HG03025 (cell line): Measurements from ENCODE around the gene S100A6.
"Not testable (repeated sequence)": the region's sequence is repeated elsewhere in the genome, so short reads cannot be mapped to it uniquely, and the experiment has no call there.

Source experiments
- ATAC-seq: cut with Tn5 transposase; IDR thresholded peaks from one replicate; pipeline ENCODE4 v1.9.1; 2021; ENCODE audit warnings: mild to moderate bottlenecking, moderate library complexity; ENCODE audit not compliant: unreplicated experiment, low FRiP score

S100A6 gene

GRCh38 chr1:153535242-153536011 lies at the start of gene S100A6:
Gene S100A6 (minus strand): TSS chr1:153535991. CDS start chr1:153535339, 652 bp downstream.
- no peak for ATAC-seq

GRCh38 chr1:153585006-153585405 lies 49.2 kb upstream of the S100A6 start:
- no peak for ATAC-seq

GRCh38 chr1:153583976-153584375 lies 48.2 kb upstream of the S100A6 start:
- no peak for ATAC-seq

- ATAC-seq: not testable (repeated sequence)
Measured at GRCh38 chr1:153583514-153583913, 47.7 kb upstream of the S100A6 start.

- not testable (repeated sequence) for ATAC-seq
Measured at GRCh38 chr1:153582836-153583235, 47.0 kb upstream of the S100A6 start.

- no peak for ATAC-seq
Measured at GRCh38 chr1:153578936-153579335, 43.1 kb upstream of the S100A6 start.

- ATAC-seq: no peak
Measured at GRCh38 chr1:153578490-153578889, 42.7 kb upstream of the S100A6 start.

- ATAC-seq: no peak
Measured at GRCh38 chr1:153577624-153578051, 41.8 kb upstream of the S100A6 start.

GRCh38 chr1:153577138-153577537 lies 41.3 kb upstream of the S100A6 start:
- ATAC-seq: no peak

- not testable (repeated sequence) for ATAC-seq
Measured at GRCh38 chr1:153575497-153575896, 39.7 kb upstream of the S100A6 start.

- not testable (repeated sequence) for ATAC-seq
Measured at GRCh38 chr1:153575081-153575491, 39.3 kb upstream of the S100A6 start.

- no peak for ATAC-seq
Measured at GRCh38 chr1:153573351-153573750, 37.6 kb upstream of the S100A6 start.

GRCh38 chr1:153572569-153573015 lies 36.8 kb upstream of the S100A6 start:
- no peak for ATAC-seq

GRCh38 chr1:153571706-153572105 lies 35.9 kb upstream of the S100A6 start:
- no peak for ATAC-seq

GRCh38 chr1:153570874-153571273 lies 35.1 kb upstream of the S100A6 start:
- no peak for ATAC-seq

- no peak for ATAC-seq
Measured at GRCh38 chr1:153569465-153569864, 33.7 kb upstream of the S100A6 start.

GRCh38 chr1:153568367-153569099 lies 32.7 kb upstream of the S100A6 start:
- ATAC-seq: no peak

GRCh38 chr1:153567621-153568366 lies 32.0 kb upstream of the S100A6 start:
- no peak for ATAC-seq

- no peak for ATAC-seq
Measured at GRCh38 chr1:153566414-153567371, 30.9 kb upstream of the S100A6 start.
